Prostate gland (tissue), 2 donors: ENCODE data around the gene CSNK1G3.

Experiments used
- POLR2A ChIP-seq: fragments of 450-650 bp; IDR thresholded peaks from one replicate; pipeline ENCODE4 v1.6.1; 2016; ENCODE audit warnings: antibody characterized with exemption, mild to moderate bottlenecking
- TF ChIP-seq, protein P1 (sequence below), 4 experiments: fragments of 200-600 bp in 2 of 4; fragments of 450-650 bp in 2 of 4; sonication (generic) in 2 of 4; IDR thresholded peaks; 1 replicate in 3 of 4; 2 replicates in 1 of 4; pipeline ENCODE4 v1.5.1; 2016 to 2019; ENCODE audit warnings: antibody characterized with exemption in 4 of 4, mild to moderate bottlenecking in 2 of 4, moderate library complexity in 2 of 4

DNA sequence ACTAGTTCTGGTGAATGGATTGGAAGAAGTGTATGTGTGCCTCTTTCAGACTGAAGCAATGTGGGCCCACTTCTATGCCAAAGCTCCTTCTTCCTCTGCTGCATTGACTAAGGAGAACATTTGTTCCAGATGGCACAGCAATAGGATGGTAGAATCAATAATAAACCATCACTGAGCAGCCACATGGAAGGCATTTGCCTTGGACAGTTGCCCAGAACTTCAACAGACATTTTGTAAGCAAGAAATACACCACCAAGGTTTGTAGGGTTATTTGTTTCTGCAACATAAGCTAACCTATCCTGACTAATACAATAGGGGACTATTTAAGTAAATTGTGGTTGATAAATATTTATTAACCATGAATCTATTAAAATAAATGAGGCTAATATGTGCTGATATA is 37.7 kb upstream of the CSNK1G3 start:
- TF ChIP-seq, protein P1, sequence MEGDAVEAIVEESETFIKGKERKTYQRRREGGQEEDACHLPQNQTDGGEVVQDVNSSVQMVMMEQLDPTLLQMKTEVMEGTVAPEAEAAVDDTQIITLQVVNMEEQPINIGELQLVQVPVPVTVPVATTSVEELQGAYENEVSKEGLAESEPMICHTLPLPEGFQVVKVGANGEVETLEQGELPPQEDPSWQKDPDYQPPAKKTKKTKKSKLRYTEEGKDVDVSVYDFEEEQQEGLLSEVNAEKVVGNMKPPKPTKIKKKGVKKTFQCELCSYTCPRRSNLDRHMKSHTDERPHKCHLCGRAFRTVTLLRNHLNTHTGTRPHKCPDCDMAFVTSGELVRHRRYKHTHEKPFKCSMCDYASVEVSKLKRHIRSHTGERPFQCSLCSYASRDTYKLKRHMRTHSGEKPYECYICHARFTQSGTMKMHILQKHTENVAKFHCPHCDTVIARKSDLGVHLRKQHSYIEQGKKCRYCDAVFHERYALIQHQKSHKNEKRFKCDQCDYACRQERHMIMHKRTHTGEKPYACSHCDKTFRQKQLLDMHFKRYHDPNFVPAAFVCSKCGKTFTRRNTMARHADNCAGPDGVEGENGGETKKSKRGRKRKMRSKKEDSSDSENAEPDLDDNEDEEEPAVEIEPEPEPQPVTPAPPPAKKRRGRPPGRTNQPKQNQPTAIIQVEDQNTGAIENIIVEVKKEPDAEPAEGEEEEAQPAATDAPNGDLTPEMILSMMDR (IDR thresholded peaks at IDR 0.05): no peak
- no peak for TF ChIP-seq POLR2A
